ENCODE results near the gene TET1. TPM values are rescaled to one million over a fixed set of nuclear protein-coding genes. Genes with fewer than 3 reads are reported as not detected.
"Not testable (repeated sequence)": the region's sequence is repeated elsewhere in the genome, so short reads cannot be mapped to it uniquely, and the experiment has no call there.

Gene TET1
- total RNA-seq, 1 donor from 2014 or later, result 10.4 TPM

DNA sequence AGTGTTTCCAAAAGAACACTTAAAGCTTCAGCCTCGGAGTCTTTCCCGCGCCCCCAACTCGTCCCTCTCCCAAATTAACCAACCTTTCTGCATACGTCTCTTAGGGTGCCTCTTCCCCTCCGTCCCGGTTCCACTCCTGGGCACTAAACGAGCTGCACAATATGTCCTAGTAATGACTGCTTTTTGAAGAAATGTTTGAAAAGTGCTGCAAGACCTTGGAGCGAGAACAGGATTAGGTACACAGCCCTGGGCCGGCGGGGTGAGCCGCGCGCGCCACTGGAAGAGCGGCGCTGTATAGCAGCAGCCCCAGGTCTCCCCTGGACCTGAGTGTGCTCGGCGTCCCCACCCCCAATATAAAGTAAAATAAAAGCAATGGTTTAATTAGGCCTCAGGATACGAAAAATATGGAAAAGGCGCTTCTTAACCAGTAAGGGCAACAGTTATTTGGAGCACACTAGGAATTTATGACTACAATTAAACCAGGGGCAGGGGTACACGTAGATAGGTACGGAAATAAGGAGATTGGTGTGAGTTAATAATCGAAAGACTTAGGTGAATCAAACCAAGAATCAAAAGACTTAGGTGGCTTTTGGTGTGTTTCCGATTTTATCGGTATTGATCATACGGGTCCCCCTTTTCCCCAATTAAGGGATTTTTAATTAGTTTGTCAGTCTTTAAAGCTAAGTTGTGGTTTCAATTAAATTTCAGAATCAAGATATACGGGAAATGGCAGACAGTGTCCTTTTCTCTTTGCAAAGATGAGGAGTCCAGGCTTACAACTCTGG lies 1.9 kb downstream of the TET1 start:
- peak; percentile 63 for ATAC-seq
- peak; percentile 56 for DNase-seq (ENCODE audit: low spot score)
- intact Hi-C loops (cut with DNase I), result loop anchor here (5.0 kb wide), 1 partner anchor 40 kb away; no protein-coding TSS in a partner anchor

GRCh38 chr10:68562661-68563570 lies 2.8 kb downstream of the TET1 start:
- DNase-seq (ENCODE audit: low spot score) (no peak), ATAC-seq (no peak)
- intact Hi-C loops (cut with DNase I), result loop anchor here (5.0 kb wide), 1 partner anchor 39 kb away; no protein-coding TSS in a partner anchor

- no peak for ATAC-seq
- intact Hi-C loops (cut with DNase I), result loop anchor here (5.0 kb wide), 1 partner anchor 38 kb away; no protein-coding TSS in a partner anchor
Measured at GRCh38 chr10:68564712-68565111, 4.6 kb downstream of the TET1 start.

DNA sequence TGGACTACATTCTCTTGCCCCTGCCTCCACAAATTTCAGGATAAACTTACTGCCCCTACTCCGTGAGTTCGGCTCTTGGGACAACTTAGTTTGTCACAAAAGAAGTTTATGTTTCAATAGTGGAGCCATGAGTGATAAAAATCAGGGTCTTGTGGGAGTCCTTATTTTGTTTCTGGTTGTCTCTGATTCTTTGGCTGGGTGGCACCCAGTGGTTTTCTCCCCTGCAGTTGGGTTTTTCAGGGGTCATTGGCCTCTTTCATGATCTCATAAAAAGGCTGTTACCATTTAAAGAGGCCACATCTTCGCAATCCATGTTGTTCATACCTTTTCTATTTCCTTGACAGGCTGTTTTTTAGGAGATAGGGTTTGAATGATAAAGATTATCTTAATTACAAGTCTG lies 5.5 kb downstream of the TET1 start:
- DNase-seq (ENCODE audit: low spot score), result no peak
- intact Hi-C loops (cut with DNase I), result no loop called here

More at GRCh38 chr10:68564712-68565111, 4.6 kb downstream of the TET1 start:
- DNase-seq (ENCODE audit: low spot score), result no peak

DNA sequence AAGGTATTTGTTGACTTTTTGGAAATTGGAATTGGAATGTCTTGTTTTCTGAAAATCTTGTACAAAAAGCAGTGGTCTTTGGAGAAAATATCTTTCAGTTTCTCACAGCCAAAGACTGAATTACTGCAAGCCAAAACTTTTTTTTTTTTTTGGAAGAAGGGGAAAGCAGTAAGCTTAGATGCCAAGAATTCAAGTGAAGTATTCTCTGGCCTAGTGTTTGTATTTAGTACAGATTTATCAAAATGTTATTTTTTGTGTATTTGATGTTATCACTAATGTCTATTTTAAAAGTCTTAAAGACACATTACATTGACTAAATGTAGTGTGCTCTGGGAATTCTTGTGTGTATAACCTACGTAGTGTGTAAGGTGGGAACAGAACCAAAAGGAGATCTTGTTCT lies 6.2 kb downstream of the TET1 start:
- intact Hi-C loops (cut with DNase I), result no loop called here
- no peak for ATAC-seq

More for the DNA sequence above, 5.5 kb downstream of the TET1 start:
- no peak for ATAC-seq

GRCh38 chr10:68566955-68567354 lies 6.8 kb downstream of the TET1 start:
- DNase-seq (ENCODE audit: low spot score) (no peak), ATAC-seq (no peak)
- intact Hi-C loops (cut with DNase I), result no loop called here

More for the DNA sequence above, 6.2 kb downstream of the TET1 start:
- DNase-seq (ENCODE audit: low spot score), result no peak

- intact Hi-C loops (cut with DNase I), result no loop called here
- ATAC-seq (no peak), DNase-seq (ENCODE audit: low spot score) (no peak)
Measured at GRCh38 chr10:68572151-68572550, 12.0 kb downstream of the TET1 start.

GRCh38 chr10:68574051-68574450 lies 13.9 kb downstream of the TET1 start:
- ATAC-seq, result no peak
- intact Hi-C loops (cut with DNase I), result no loop called here
- no peak for DNase-seq (ENCODE audit: low spot score)

GRCh38 chr10:68576118-68576517 lies 16.0 kb downstream of the TET1 start:
- DNase-seq (ENCODE audit: low spot score) (no peak), ATAC-seq (no peak)

GRCh38 chr10:68578974-68579373 lies 18.8 kb downstream of the TET1 start:
- intact Hi-C loops (cut with DNase I), result no loop called here
- DNase-seq (ENCODE audit: low spot score) (no peak), ATAC-seq (no peak)

More at GRCh38 chr10:68576118-68576517, 16.0 kb downstream of the TET1 start:
- intact Hi-C loops (cut with DNase I), result no loop called here

DNA sequence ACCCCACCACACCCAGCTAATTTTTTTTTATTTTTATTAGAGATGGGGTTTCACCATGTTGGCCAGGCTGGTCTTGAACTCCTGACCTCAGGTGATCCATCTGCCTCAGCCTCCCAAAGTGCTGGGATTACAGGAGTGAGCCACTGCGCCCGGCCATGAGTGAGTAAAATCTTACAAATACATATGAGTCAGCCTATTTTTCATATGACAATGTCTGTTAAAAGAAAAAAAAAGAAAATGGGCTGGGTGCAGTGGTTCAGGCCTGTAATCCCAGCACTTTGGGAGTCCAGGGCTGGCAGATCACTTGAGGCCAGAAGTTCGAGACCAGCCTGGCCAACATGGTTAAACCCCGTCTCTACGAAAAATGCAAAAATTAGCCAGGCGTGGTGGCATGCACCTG lies 24.1 kb downstream of the TET1 start:
- intact Hi-C loops (cut with DNase I); ATAC-seq; DNase-seq (ENCODE audit: low spot score): not testable (repeated sequence)

GRCh38 chr10:68586606-68587305 lies 26.6 kb downstream of the TET1 start:
- DNase-seq (ENCODE audit: low spot score), result no peak
- no peak for ATAC-seq
- intact Hi-C loops (cut with DNase I), result no loop called here

- intact Hi-C loops (cut with DNase I), result no loop called here
- DNase-seq (ENCODE audit: low spot score), result peak; percentile 65
- ATAC-seq, result peak; percentile 61
Measured at GRCh38 chr10:68594405-68594804, 34.3 kb downstream of the TET1 start.

DNA sequence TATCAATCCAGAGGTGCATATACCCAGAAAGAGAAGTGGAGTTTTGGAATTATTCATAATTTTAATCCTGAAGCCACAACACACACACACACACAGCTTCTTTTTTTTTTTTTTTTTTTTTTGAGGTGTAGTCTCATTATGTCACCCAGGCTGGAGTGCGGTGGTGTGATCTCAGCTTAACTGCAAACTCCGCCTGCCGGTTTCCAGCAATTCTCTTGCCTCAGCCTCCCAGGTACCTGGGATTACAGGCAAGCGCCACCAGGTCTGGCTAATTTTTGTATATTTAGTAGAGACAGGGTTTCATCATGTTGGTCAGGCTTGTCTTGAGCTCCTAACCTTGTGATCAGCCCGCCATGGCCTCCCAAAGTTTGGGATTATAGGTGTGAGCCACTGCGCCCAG lies 35.4 kb downstream of the TET1 start:
- DNase-seq (ENCODE audit: low spot score), result no peak
- ATAC-seq, result no peak
- intact Hi-C loops (cut with DNase I), result no loop called here

- ATAC-seq (no peak), DNase-seq (ENCODE audit: low spot score) (no peak)
- intact Hi-C loops (cut with DNase I), result no loop called here
Measured at GRCh38 chr10:68597407-68597806, 37.3 kb downstream of the TET1 start.

GRCh38 chr10:68598978-68599770 lies 39.0 kb downstream of the TET1 start:
- intact Hi-C loops (cut with DNase I), result no loop called here
- peak; percentile 67 for DNase-seq (ENCODE audit: low spot score)

DNA sequence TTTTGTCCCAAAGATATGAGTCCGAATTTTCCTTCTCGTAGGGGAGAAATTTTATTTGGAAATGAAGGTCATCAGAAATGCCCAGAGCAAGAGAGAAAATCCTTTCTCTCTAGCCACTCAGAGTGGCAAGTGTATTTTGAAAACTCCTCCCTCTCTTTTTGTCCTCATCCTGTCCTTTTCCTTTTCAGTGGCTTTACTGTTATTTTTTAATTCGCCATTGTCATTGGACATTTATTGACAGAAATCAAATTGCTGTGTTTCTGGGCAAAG lies 39.6 kb downstream of the TET1 start:
- intact Hi-C loops (cut with DNase I), result loop anchor here (5.0 kb wide), 1 partner anchor 37 kb away; the partner anchor contains the start of gene TET1

More at GRCh38 chr10:68598978-68599770, 39.0 kb downstream of the TET1 start:
- peak; percentile 75 for ATAC-seq

GRCh38 chr10:68600041-68600778 lies 40.1 kb downstream of the TET1 start:
- ATAC-seq (peak; percentile 96), DNase-seq (ENCODE audit: low spot score) (peak; percentile 67)
- intact Hi-C loops (cut with DNase I), result loop anchor here (5.0 kb wide), 1 partner anchor 38 kb away; the partner anchor contains the start of gene TET1

More for the DNA sequence above, 39.6 kb downstream of the TET1 start:
- DNase-seq (ENCODE audit: low spot score), result no peak
- ATAC-seq, result peak; percentile 15
